HUES6 (cell line): ENCODE results near the gene KCNQ5.
A peak's percentile ranks its signal among the peaks of the same experiment; 100 is the strongest.

ENCODE experiments used
- H3K27ac ChIP-seq: 2 replicates; pipeline ENCODE4 v1.7.0; 2013; ENCODE audit warnings: low read depth, mild to moderate bottlenecking, low read length, inconsistent platforms
- H3K27me3 ChIP-seq: 2 replicates; pipeline ENCODE4 v1.6.1; 2013; ENCODE audit warnings: low read length; ENCODE audit not compliant: control insufficient read depth, insufficient read depth
- H3K36me3 ChIP-seq: 2 replicates; pipeline ENCODE4 v1.6.1; 2013; ENCODE audit warnings: low read length; ENCODE audit not compliant: control insufficient read depth, insufficient read depth
- H3K4me1 ChIP-seq: 2 replicates; pipeline ENCODE4 v1.6.1; 2013; ENCODE audit warnings: low read length; ENCODE audit not compliant: control insufficient read depth, insufficient read depth
- H3K4me3 ChIP-seq: 2 replicates; pipeline ENCODE4 v1.5.1; 2013; ENCODE audit warnings: low read depth, low read length
- H3K9ac ChIP-seq: one replicate; pipeline ENCODE4 v1.6.1; 2013; ENCODE audit warnings: mild to moderate bottlenecking, low read length
- H3K9me3 ChIP-seq: 2 replicates; pipeline ENCODE4 v1.6.1; 2013; ENCODE audit warnings: low read depth, low read length; ENCODE audit not compliant: control insufficient read depth, insufficient read depth

The KCNQ5 gene

DNA sequence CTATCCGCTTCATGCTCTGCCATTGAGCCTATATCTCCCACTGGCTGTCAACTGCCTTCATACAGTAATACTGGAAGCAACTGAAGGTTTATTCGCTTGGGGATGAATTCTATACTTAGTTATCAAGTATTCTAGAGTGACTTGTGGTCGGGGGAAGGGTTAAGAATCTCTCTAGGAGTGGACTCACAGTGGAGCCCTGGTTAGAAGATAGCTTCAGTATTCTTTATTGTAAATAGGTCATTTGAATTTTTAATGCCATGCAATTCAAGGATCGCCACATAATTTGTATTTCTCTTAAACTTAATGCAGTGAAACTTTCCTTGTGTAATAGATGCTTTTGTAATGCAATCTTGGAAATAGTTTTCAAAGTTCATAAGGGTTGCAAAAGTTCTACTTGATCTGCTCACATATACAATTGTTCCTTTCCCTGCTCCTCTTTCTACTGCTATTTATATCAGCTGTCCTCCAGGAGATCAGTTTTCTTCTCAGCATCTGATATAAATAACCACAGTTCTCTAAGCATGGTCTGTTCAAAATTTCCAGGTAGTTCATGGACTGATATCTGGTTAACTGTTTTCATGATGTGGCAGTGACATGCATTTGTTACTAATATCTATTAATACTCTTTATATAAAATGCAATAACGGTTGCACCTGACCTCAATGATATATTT, 120.3 kb downstream of the KCNQ5 start:
- Histone ChIP-seq H3K4me1 (peaks cover 5% of the 10 kb centered on the region; the same call in 1 of the 2 replicates), H3K4me3 (no peak overlapping the region), H3K9me3 (no peaks in the 10 kb centered on the region), H3K9ac (no peak overlapping the region), H3K27ac (no peak overlapping the region), H3K27me3 (no peaks in the 10 kb centered on the region), H3K36me3 (no peaks in the 10 kb centered on the region)

GRCh38 chr6:72746276-72746675, 124.4 kb downstream of the KCNQ5 start:
- Histone ChIP-seq H3K27me3 (no peaks in the 10 kb centered on the region), H3K27ac (no peak overlapping the region)

GRCh38 chr6:72748759-72749158, 126.9 kb downstream of the KCNQ5 start:
- Histone ChIP-seq H3K27ac (no peak overlapping the region), H3K9ac (no peak overlapping the region), H3K36me3 (no peaks in the 10 kb centered on the region), H3K27me3 (no peaks in the 10 kb centered on the region), H3K4me3 (no peak overlapping the region), H3K4me1 (peaks cover 5% of the 10 kb centered on the region; the same call in 1 of the 2 replicates), H3K9me3 (no peaks in the 10 kb centered on the region)

More at GRCh38 chr6:72746276-72746675, 124.4 kb downstream of the KCNQ5 start:
- Histone ChIP-seq H3K9ac (no peak overlapping the region), H3K36me3 (no peaks in the 10 kb centered on the region), H3K4me1 (peaks cover 5% of the 10 kb centered on the region; the same call in 1 of the 2 replicates), H3K4me3 (no peak overlapping the region), H3K9me3 (no peaks in the 10 kb centered on the region)

DNA sequence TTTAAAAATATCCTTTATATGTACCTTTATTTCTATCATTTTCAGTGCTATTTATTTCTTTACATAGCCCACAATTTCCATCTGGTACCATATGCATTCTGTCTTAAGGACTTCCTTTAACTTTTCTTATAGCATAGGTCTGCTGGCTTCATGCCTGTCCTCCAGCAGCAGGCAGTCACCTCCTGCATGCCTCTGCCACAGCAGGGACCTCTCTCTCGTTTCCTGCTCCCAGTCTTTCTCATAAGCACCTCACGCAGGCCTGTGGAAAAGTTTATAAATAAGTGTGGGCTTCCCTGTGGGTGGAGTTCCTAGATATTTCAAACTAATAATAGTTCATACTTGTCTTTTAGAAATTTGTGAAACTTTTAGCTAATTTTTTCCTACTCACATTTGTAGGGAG, 133.9 kb downstream of the KCNQ5 start:
- Histone ChIP-seq H3K4me1 (no peaks in the 10 kb centered on the region), H3K4me3 (no peak overlapping the region), H3K36me3 (no peaks in the 10 kb centered on the region), H3K27me3 (no peaks in the 10 kb centered on the region), H3K9ac (no peak overlapping the region), H3K27ac (no peak overlapping the region), H3K9me3 (no peaks in the 10 kb centered on the region)

- H3K4me1 ChIP-seq: no peaks in the 10 kb centered on the region
These were observed 135.2 kb downstream of the KCNQ5 start for GRCh38 chr6:72757048-72757447.

DNA sequence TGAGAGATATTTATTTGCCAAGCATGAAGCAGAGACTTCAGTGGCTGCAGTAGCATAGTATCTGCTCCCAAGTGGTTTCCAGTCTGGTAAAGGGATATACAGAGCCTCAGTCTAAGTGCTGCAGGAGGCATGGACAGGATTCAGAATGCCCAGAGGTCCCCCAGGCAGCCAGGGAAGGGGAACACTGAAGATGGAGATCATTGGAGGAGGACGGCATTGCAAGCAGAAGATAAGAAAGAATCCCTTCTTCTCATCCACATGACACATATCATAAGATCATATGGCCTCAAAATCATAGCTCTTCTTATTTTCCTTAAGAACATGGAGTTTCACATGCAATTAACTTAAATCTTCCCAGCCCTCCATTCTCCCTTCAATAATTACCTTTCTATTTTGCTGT, 136.1 kb downstream of the KCNQ5 start:
- no peak overlapping the region for H3K27ac ChIP-seq
- H3K36me3 ChIP-seq: no peaks in the 10 kb centered on the region
- no peaks in the 10 kb centered on the region for H3K27me3 ChIP-seq
- H3K9ac ChIP-seq: no peak overlapping the region
- H3K4me3 ChIP-seq: no peak overlapping the region
- H3K4me1 ChIP-seq: no peaks in the 10 kb centered on the region
- no peaks in the 10 kb centered on the region for H3K9me3 ChIP-seq

More at GRCh38 chr6:72757048-72757447, 135.2 kb downstream of the KCNQ5 start:
- H3K27me3 ChIP-seq: no peaks in the 10 kb centered on the region
- no peak overlapping the region for H3K4me3 ChIP-seq
- H3K9me3 ChIP-seq: no peaks in the 10 kb centered on the region
- no peak overlapping the region for H3K9ac ChIP-seq
- no peak overlapping the region for H3K27ac ChIP-seq
- no peaks in the 10 kb centered on the region for H3K36me3 ChIP-seq

- Histone ChIP-seq H3K9me3 (no peaks in the 10 kb centered on the region), H3K27me3 (no peaks in the 10 kb centered on the region), H3K4me1 (no peaks in the 10 kb centered on the region), H3K4me3 (no peak overlapping the region), H3K36me3 (no peaks in the 10 kb centered on the region), H3K27ac (no peak overlapping the region), H3K9ac (no peak overlapping the region)
These were observed 137.0 kb downstream of the KCNQ5 start for GRCh38 chr6:72758901-72759300.

DNA sequence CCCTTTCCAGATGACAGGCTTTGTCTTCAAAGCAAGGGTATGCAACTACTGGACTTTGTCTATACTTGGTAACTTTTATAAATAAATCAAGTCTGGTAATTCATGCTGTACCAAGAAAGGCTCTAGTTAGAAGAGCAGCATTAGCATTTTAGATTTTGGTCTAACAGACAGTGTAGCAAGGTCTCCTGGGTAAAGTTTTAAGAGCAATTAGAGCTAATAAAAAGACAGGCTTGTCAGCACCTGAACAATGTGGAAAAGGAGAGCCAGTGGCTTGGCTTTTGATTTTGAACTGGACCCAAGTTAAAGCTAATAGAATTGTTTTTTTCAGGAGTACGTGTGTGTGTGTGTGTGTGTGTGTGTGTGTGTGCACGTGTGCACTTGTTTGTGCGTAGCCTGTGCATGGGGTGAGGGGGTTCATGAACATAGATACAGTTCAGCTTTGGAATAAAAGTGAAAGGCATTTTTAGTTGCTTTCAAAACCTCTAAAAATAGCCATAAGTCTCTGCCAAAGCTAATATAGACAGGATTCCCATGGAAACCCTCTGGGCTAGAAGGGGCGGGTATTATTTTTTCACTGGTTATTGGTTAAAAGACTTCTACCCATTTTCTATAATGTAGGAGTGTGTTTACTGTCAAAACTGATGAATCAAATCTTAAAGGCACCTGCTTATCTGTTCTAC, 138.4 kb downstream of the KCNQ5 start:
- no peaks in the 10 kb centered on the region for H3K36me3 ChIP-seq
- H3K4me1 ChIP-seq: no peaks in the 10 kb centered on the region
- no peaks in the 10 kb centered on the region for H3K9me3 ChIP-seq
- no peaks in the 10 kb centered on the region for H3K27me3 ChIP-seq
- H3K27ac ChIP-seq: no peak overlapping the region
- no peak overlapping the region for H3K4me3 ChIP-seq
- H3K9ac ChIP-seq: no peak overlapping the region

- Histone ChIP-seq H3K27me3 (no peaks in the 10 kb centered on the region), H3K9me3 (no peaks in the 10 kb centered on the region), H3K9ac (no peak overlapping the region), H3K27ac (peak overlapping the region; percentile 31; the same call in 1 of the 2 replicates), H3K4me1 (no peaks in the 10 kb centered on the region), H3K4me3 (no peak overlapping the region), H3K36me3 (no peaks in the 10 kb centered on the region)
These were observed 139.9 kb downstream of the KCNQ5 start for GRCh38 chr6:72761761-72762160.

GRCh38 chr6:72769459-72770125, 147.7 kb downstream of the KCNQ5 start:
- Histone ChIP-seq H3K27ac (no peak overlapping the region), H3K4me1 (no peaks in the 10 kb centered on the region), H3K9ac (no peak overlapping the region)

DNA sequence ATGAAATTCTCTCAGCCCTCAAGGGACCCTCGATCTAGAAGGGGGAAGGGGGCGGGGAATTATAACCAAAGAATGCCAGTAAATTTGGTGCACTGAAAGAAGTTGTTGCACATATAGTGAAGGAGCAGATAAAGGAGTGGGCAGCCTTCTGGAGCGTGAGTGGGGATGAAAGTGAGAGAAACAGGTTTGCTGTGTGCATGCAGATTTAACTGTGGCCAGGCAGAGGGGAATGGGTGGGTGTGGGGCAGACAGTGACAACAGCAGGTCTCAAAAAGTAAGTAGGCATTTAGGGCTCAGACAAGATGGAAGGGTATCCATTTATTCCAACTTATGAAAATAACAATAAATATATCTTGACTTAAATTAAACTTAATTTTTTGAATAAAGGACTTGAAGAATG, 149.1 kb downstream of the KCNQ5 start:
- Histone ChIP-seq H3K9me3 (no peaks in the 10 kb centered on the region), H3K36me3 (no peaks in the 10 kb centered on the region), H3K27me3 (no peaks in the 10 kb centered on the region), H3K9ac (no peak overlapping the region), H3K4me1 (no peaks in the 10 kb centered on the region), H3K4me3 (no peak overlapping the region), H3K27ac (no peak overlapping the region)

More at GRCh38 chr6:72769459-72770125, 147.7 kb downstream of the KCNQ5 start:
- Histone ChIP-seq H3K27me3 (no peaks in the 10 kb centered on the region), H3K36me3 (no peaks in the 10 kb centered on the region), H3K9me3 (no peaks in the 10 kb centered on the region), H3K4me3 (no peak overlapping the region)
